H9 (cell line): ENCODE results near the gene GRIP1. TPM values are rescaled to one million over a fixed set of nuclear protein-coding genes. Genes with fewer than 3 reads are reported as not detected.
A peak's percentile ranks its signal among the peaks of the same experiment; 100 is the strongest.

ENCODE experiments used
- DNase-seq: peaks from one replicate; pipeline ENCODE4 v3.0.0-alpha.2; 2017
- H2AFZ ChIP-seq: one replicate; pipeline ENCODE4 v1.6.1; 2013; ENCODE audit warnings: mild to moderate bottlenecking, low read length, control low read depth, moderate library complexity
- H2AK5ac ChIP-seq: 2 replicates; pipeline ENCODE4 v1.6.1; 2013; ENCODE audit warnings: low read length, control low read depth, mixed read lengths; ENCODE audit not compliant: insufficient read length
- H2BK120ac ChIP-seq: one replicate; pipeline ENCODE4 v1.6.1; 2013; ENCODE audit warnings: low read depth, mild to moderate bottlenecking, low read length, control low read depth, inconsistent platforms; ENCODE audit not compliant: poor library complexity, severe bottlenecking
- H2BK12ac ChIP-seq: 2 replicates; pipeline ENCODE4 v1.6.1; 2013; ENCODE audit warnings: low read length, control low read depth, mixed read lengths, low read depth; ENCODE audit not compliant: insufficient read length
- H2BK15ac ChIP-seq: 2 replicates; pipeline ENCODE4 v1.6.1; 2013; ENCODE audit warnings: low read depth, low read length, control low read depth
- H2BK20ac ChIP-seq: one replicate; pipeline ENCODE4 v1.6.1; 2013; ENCODE audit warnings: low read depth, mild to moderate bottlenecking, low read length, control low read depth, inconsistent platforms; ENCODE audit not compliant: poor library complexity, severe bottlenecking
- H2BK5ac ChIP-seq: 2 replicates; pipeline ENCODE4 v1.6.1; 2013; ENCODE audit warnings: low read length, control low read depth, mixed read lengths; ENCODE audit not compliant: insufficient read length
- H3K14ac ChIP-seq: 2 replicates; pipeline ENCODE4 v1.6.1; 2013; ENCODE audit warnings: low read length, control low read depth; ENCODE audit not compliant: insufficient read depth
- H3K18ac ChIP-seq: 2 replicates; pipeline ENCODE4 v1.6.1; 2013; ENCODE audit warnings: low read depth, mild to moderate bottlenecking, mixed read lengths, low read length, control low read depth; ENCODE audit not compliant: insufficient read length
- H3K23ac ChIP-seq: 2 replicates; pipeline ENCODE4 v1.6.1; 2013; ENCODE audit warnings: low read length, control low read depth, mixed read lengths, low read depth; ENCODE audit not compliant: insufficient read length
- H3K23me2 ChIP-seq: 2 replicates; pipeline ENCODE4 v1.6.1; 2013; ENCODE audit warnings: low read depth, mild to moderate bottlenecking, mixed read lengths, low read length, control low read depth; ENCODE audit not compliant: insufficient read length, poor library complexity, severe bottlenecking
- H3K27ac ChIP-seq: 2 replicates; pipeline ENCODE4 v1.5.1; 2013; ENCODE audit warnings: low read length, control low read depth, mixed read lengths, low read depth; ENCODE audit not compliant: insufficient read length
- H3K27me3 ChIP-seq: 2 replicates; pipeline ENCODE4 v1.6.1; 2013; ENCODE audit warnings: low read length, control low read depth, inconsistent platforms; ENCODE audit not compliant: insufficient read depth
- H3K4ac ChIP-seq: 2 replicates; pipeline ENCODE4 v1.6.1; 2013; ENCODE audit warnings: low read depth, mild to moderate bottlenecking, control low read depth, inconsistent platforms, low read length, moderate library complexity
- H3K4me1 ChIP-seq: 2 replicates; pipeline ENCODE4 v1.6.1; 2013; ENCODE audit warnings: low read length, control low read depth, inconsistent platforms; ENCODE audit not compliant: insufficient read depth
- H3K4me2 ChIP-seq: 2 replicates; pipeline ENCODE4 v1.6.1; 2013; ENCODE audit warnings: low read length, control low read depth, mixed read lengths; ENCODE audit not compliant: insufficient read length, insufficient read depth
- H3K56ac ChIP-seq: 2 replicates; pipeline ENCODE4 v1.6.1; 2013; ENCODE audit warnings: low read depth, mild to moderate bottlenecking, mixed read lengths, low read length, control low read depth; ENCODE audit not compliant: insufficient read length
- H3K79me1 ChIP-seq: 2 replicates; pipeline ENCODE4 v1.6.1; 2013; ENCODE audit warnings: low read depth, mild to moderate bottlenecking, moderate library complexity, low read length, control low read depth, inconsistent platforms; ENCODE audit not compliant: insufficient read depth, poor library complexity, severe bottlenecking
- H3K79me2 ChIP-seq: 2 replicates; pipeline ENCODE4 v1.6.1; 2013; ENCODE audit warnings: low read length, control low read depth, inconsistent platforms; ENCODE audit not compliant: insufficient read depth
- H3K9ac ChIP-seq: 2 replicates; pipeline ENCODE4 v1.6.1; 2013; ENCODE audit warnings: low read length, control low read depth, mixed read lengths; ENCODE audit not compliant: insufficient read length; ENCODE audit errors: extremely low read depth
- H3K9me3 ChIP-seq: one replicate; pipeline ENCODE4 v1.6.1; 2013; ENCODE audit warnings: low read depth, low read length, inconsistent platforms; ENCODE audit not compliant: control insufficient read depth
- H3T11ph ChIP-seq: one replicate; pipeline ENCODE4 v1.6.1; 2013; ENCODE audit warnings: mild to moderate bottlenecking, low read length, control low read depth, inconsistent platforms
- H4K20me1 ChIP-seq: one replicate; pipeline ENCODE4 v1.6.1; 2013; ENCODE audit not compliant: control insufficient read depth, insufficient read length, insufficient read depth
- H4K5ac ChIP-seq: 2 replicates; pipeline ENCODE4 v1.6.1; 2013; ENCODE audit warnings: low read depth, mild to moderate bottlenecking, mixed read lengths, low read length, control low read depth; ENCODE audit not compliant: insufficient read length
- H4K8ac ChIP-seq: replicated peaks from 2 replicates; pipeline ENCODE4 v1.6.1; 2013; ENCODE audit warnings: low read length, control low read depth, mixed read lengths, low read depth; ENCODE audit not compliant: insufficient read length
- H4K91ac ChIP-seq: 2 replicates; pipeline ENCODE4 v1.6.1; 2013; ENCODE audit warnings: low read depth, mild to moderate bottlenecking, moderate library complexity, mixed read lengths, low read length, control low read depth; ENCODE audit not compliant: insufficient read length
- H3K27ac Mint-ChIP-seq, 3 experiments: 2 replicates in 2 of 3; 3 replicates in 1 of 3; pipeline ENCODE4 v1.8.0; 2020 to 2021; ENCODE audit warnings: mixed read lengths in 3 of 3, mild to moderate bottlenecking in 1 of 3, moderate library complexity in 1 of 3
- H3K27me3 Mint-ChIP-seq: 2 replicates; pipeline ENCODE4 v1.8.0; 2021; ENCODE audit warnings: low read depth, mild to moderate bottlenecking, moderate library complexity, mixed read lengths
- H3K36me3 Mint-ChIP-seq, 3 experiments: 2 replicates in 2 of 3; 3 replicates in 1 of 3; pipeline ENCODE4 v1.8.0; 2020 to 2021; ENCODE audit warnings: low read depth in 3 of 3, mixed read lengths in 3 of 3; ENCODE audit not compliant: insufficient read depth in 1 of 3
- H3K4me1 Mint-ChIP-seq, 2 experiments: 2 replicates each; pipeline ENCODE4 v1.8.0; 2020; ENCODE audit warnings: mixed read lengths in 2 of 2
- H3K4me3 Mint-ChIP-seq, 2 experiments: 2 replicates in 1 of 2; 3 replicates in 1 of 2; pipeline ENCODE4 v1.8.0; 2020 to 2021; ENCODE audit warnings: mild to moderate bottlenecking in 2 of 2, mixed read lengths in 2 of 2, moderate library complexity in 1 of 2
- H3K9me3 Mint-ChIP-seq, 2 experiments: 2 replicates in 1 of 2; 3 replicates in 1 of 2; pipeline ENCODE4 v1.8.0; 2020; ENCODE audit warnings: mild to moderate bottlenecking in 2 of 2, mixed read lengths in 2 of 2, moderate library complexity in 1 of 2
- total RNA-seq: library from RNA; stranded (reverse); gene quantifications from 2 replicates; pipeline ENCODE4 v1.2.1, GENCODE V29; 2021
- TF ChIP-seq, protein P1 (sequence below): fragments of 200-600 bp; sonication (generic); conservative IDR thresholded peaks from 3 replicates; pipeline ENCODE4 v1.8.0; 2021; ENCODE audit warnings: antibody characterized with exemption, mild to moderate bottlenecking

GRIP1 gene
- total RNA-seq, 1 experiment from 2014 or later = 19.5 TPM

DNA sequence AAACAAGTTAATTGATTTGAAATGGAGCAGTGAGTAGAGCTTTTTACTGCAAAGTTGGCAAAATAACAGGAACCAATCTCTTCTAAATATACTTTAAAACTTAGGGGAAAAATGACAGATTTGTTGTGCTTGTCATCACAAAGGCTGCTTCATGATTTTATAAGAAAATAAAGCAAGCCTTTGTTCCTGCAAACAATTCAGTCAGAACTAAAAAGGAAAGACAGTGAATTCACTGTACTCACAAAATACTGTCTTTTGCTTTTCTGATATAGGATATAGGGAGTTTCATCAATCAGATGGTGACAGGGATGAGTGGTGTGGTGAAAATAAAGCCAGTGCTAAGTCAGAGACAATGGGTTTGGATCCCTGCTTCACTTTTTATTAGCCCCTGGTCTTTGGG, 250.6 kb downstream of the GRIP1 start:
- Mint-ChIP-seq H3K27me3 (no peaks in the 10 kb centered on the region), H3K4me1 (peaks cover 39% of the 10 kb centered on the region in 2 experiments), H3K36me3 (peaks cover 0 to 12% (median 3%) of the 10 kb centered on the region in 3 experiments; a peak in 4 of 7 replicates), H3K9me3 (peaks cover 4 to 5% of the 10 kb centered on the region in 2 experiments; a peak in 3 of 5 replicates), H3K4me3 (no peak overlapping the region), H3K27ac (peak overlapping the region in 1 of 3 experiments; percentile 14; a peak in 1 of 7 replicates)
- H3T11ph ChIP-seq = no peak overlapping the region
- H4K91ac ChIP-seq = no peak overlapping the region
- H3K4me2 ChIP-seq = no peak overlapping the region
- no peak overlapping the region for H3K18ac ChIP-seq
- H3K9me3 ChIP-seq = peaks cover 6% of the 10 kb centered on the region
- no peaks in the 10 kb centered on the region for H4K20me1 ChIP-seq
- H3K4me1 ChIP-seq = peaks cover 12% of the 10 kb centered on the region; the same call in 1 of the 2 replicates
- no peak overlapping the region for H3K27ac ChIP-seq
- H2BK15ac ChIP-seq = no peak overlapping the region
- H2AK5ac ChIP-seq = no peak overlapping the region
- H2BK5ac ChIP-seq = no peak overlapping the region
- H3K23me2 ChIP-seq = no peaks in the 10 kb centered on the region
- H3K79me1 ChIP-seq = no peaks in the 10 kb centered on the region
- TF ChIP-seq, protein P1, sequence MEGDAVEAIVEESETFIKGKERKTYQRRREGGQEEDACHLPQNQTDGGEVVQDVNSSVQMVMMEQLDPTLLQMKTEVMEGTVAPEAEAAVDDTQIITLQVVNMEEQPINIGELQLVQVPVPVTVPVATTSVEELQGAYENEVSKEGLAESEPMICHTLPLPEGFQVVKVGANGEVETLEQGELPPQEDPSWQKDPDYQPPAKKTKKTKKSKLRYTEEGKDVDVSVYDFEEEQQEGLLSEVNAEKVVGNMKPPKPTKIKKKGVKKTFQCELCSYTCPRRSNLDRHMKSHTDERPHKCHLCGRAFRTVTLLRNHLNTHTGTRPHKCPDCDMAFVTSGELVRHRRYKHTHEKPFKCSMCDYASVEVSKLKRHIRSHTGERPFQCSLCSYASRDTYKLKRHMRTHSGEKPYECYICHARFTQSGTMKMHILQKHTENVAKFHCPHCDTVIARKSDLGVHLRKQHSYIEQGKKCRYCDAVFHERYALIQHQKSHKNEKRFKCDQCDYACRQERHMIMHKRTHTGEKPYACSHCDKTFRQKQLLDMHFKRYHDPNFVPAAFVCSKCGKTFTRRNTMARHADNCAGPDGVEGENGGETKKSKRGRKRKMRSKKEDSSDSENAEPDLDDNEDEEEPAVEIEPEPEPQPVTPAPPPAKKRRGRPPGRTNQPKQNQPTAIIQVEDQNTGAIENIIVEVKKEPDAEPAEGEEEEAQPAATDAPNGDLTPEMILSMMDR = no peak
- no peak overlapping the region for H3K56ac ChIP-seq
- no peak overlapping the region for H3K4ac ChIP-seq
- H2BK20ac ChIP-seq = no peak overlapping the region
- H4K5ac ChIP-seq = no peak overlapping the region
- H3K14ac ChIP-seq = no peak overlapping the region
- H3K9ac ChIP-seq = no peak overlapping the region
- H4K8ac ChIP-seq = no peak overlapping the region
- no peak overlapping the region for H2BK12ac ChIP-seq
- H3K23ac ChIP-seq = no peak overlapping the region
- H3K27me3 ChIP-seq = no peaks in the 10 kb centered on the region
- DNase-seq = no peak
- H2AFZ ChIP-seq = no peak overlapping the region
- H3K79me2 ChIP-seq = no peaks in the 10 kb centered on the region
- H2BK120ac ChIP-seq = no peak overlapping the region
